SK-N-MC (cell line): ENCODE data around the gene PLK1.

ENCODE experiments used
- EZH2 ChIP-seq: fragments of 200-600 bp; sonication (generic); IDR thresholded peaks from one replicate; pipeline ENCODE4 v1.6.1; 2017; ENCODE audit warnings: antibody characterized with exemption
- FOXP2 ChIP-seq: optimal IDR thresholded peaks from 2 replicates; pipeline ENCODE3; 2011; ENCODE audit warnings: mild to moderate bottlenecking, moderate library complexity; ENCODE audit not compliant: insufficient read depth; ENCODE audit errors: extremely low read length, control extremely low read depth
- POLR2AphosphoS5 ChIP-seq: IDR thresholded peaks from 2 replicates; pipeline ENCODE4 v1.6.1; 2012; ENCODE audit warnings: mild to moderate bottlenecking, low read depth, low read length, borderline replicate concordance

- TF ChIP-seq POLR2AphosphoS5, result no peak
- no peak for TF ChIP-seq EZH2
- no peak for TF ChIP-seq FOXP2
Observed at GRCh38 chr16:23726710-23727109, 48.0 kb downstream of the PLK1 start.
